Stimulated activated CD8-positive, alpha-beta memory T cell treated with anti-CD3 and anti-CD28 coated beads, Interleukin-4, amount 100 ng/mL, for 24 hours (primary cell): ENCODE results near the gene TTLL4.

Experiments
- DNase-seq: peaks from one replicate; pipeline ENCODE4 v3.0.0-alpha.2; 2020; ENCODE audit warnings: low read depth

Gene TTLL4

GRCh38 chr2:218786133-218786532 is 75.5 kb downstream of the TTLL4 start:
- no peak for DNase-seq

- no peak for DNase-seq
Observed at GRCh38 chr2:218788529-218789255, 78.1 kb downstream of the TTLL4 start.

DNA sequence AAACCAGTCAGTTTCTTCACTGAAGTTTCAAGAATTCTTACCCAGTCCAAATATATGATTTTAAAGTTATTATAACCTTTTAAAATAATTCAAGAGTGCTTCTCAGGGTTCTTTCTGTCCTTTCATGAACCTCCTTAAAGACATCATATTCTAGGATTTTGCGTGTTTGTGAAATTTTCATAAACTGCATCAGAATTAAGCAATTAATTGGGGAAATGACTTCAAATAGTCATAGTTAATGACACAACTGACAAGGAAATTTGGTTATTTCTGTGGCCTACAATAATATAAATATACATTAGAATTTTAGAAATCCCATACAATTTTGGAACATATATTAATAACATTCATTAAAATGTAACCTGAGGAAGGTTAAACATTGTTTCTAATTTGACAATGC is 81.8 kb downstream of the TTLL4 start:
- DNase-seq: no peak

GRCh38 chr2:218796691-218797090 is 86.1 kb downstream of the TTLL4 start:
- no peak for DNase-seq

DNA sequence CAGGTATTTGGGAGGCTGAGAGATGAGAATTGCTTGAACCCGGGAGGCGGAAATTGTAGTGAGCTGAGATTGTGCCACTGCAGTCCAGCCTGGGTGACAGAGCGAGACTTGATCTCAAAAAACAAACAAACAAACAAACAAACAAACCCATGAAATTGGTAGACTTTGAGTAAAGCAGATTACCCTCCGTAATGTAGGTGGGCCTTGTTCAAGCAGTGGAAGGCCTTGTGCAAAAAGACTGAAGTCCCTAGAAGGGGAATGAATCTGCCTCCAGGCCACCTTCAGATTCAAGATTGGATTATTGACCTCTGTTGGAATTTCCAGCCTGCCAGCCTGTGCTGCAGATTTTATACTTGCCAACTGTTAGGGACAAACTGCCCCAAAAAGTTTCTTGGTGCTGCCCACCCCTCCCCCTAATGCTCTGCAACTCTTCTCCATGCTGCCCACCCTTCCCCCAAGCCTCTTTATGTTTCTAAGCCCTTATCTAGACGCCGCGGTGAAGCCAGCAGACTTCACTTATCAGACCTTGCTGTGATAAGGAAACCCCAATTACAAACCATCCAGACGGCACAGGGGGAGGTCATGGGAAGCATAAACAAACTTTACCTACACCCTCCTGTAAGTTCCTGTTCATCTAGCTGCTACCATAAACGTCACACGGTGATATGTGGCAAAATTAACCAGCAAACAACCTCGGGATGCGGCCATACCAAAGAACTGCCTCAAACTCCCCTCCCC is 88.3 kb downstream of the TTLL4 start:
- no peak for DNase-seq

GRCh38 chr2:218799990-218800389 is 89.4 kb downstream of the TTLL4 start:
- no peak for DNase-seq

DNA sequence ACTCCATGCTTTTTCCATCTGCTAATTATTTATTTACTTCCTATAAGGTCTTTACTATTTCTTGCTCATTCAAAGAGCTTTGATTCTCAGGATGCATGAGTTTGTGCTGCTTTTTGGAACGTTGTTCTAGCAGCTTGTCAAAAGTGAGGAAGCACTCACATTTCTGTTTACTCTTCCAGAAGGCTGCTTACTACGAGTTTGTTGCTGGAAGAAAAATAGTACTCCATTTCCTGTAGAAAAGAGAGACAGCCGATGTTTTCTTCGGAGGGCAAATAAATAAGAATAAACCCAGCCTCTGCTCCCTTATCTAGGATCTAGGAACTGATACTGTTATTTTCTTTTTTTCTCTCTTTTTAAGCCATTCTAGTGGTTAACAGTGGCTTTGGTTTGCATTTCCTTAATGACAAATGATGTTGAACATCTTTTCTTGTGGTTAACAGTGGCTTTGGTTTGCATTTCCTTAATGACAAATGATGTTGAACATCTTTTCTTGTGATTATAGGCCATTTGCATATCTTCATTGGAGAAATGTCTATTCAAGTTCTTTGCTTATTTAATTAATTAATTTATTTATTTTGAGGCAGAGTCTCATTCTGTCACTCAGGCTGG is 91.9 kb downstream of the TTLL4 start:
- DNase-seq: no peak

DNA sequence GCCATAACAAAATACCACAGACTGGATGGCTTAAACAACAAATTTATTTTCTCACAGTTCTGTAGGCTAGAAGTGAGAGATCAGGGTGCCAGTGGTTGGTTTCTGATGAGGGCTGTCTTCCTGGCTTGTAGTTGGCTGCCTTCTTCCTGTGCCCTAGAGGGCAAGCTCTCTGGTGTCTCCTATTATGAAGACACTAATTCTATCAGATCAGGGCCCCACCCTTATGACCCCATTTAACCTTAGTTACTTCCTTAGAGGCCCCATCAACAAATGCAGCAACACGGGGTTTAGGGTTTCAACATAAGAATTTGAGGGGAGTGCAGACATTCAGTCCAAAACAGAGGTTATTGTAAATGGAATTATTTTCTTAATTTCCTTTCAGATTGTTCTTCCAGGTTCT is 94.2 kb downstream of the TTLL4 start:
- DNase-seq: no peak
